K562 (cell line): ENCODE data around the gene TRIM24. TPM values are rescaled to one million over a fixed set of nuclear protein-coding genes. Genes with fewer than 3 reads are reported as not detected.
A peak's percentile ranks its signal among the peaks of the same experiment; 100 is the strongest.

Experiments
- MEF2A ChIP-seq: IDR thresholded peaks from 2 replicates; pipeline ENCODE4 v1.6.1; 2011; ENCODE audit warnings: low read depth, mild to moderate bottlenecking, low read length, moderate library complexity; ENCODE audit not compliant: control insufficient read depth
- polyA plus RNA-seq, 8 experiments: library from polyadenylated mRNA; depleted of rRNA in 4 of 8; stranded (reverse) in 5 of 8; unstranded in 3 of 8; fragments of >200 nt; fragmentation: Nextera tagmentation in 2 of 8; fragmentation: Illumina TruSeq in 1 of 8; extraction: Ambion mirVana in 2 of 8; extraction: Trizol in 1 of 8; gene quantifications; 2 replicates each; pipeline versions ENCODE4 v1.2.1 to v1.2.3, GENCODE V29; 2011 to 2014; ENCODE audit warnings: inconsistent platforms in 1 of 8, missing spikeins in 1 of 8
- total RNA-seq, 7 experiments: library from RNA; depleted of rRNA in 6 of 7; stranded (reverse); fragments of >200 nt in 6 of 7; fragmentation: Illumina TruSeq in 2 of 7; extraction: Trizol in 2 of 7; gene quantifications; 2 replicates each; pipeline versions ENCODE4 v1.2.1 to v1.2.3, GENCODE V29; 2011 to 2021; ENCODE audit warnings: low replicate concordance in 1 of 7
- TF ChIP-seq, protein P1 (sequence below), 2 experiments: fragments of 450-650 bp; IDR thresholded peaks; 2 replicates each; pipeline ENCODE4 v1.6.1; 2016; ENCODE audit warnings: mild to moderate bottlenecking in 2 of 2, borderline replicate concordance in 1 of 2, low read depth in 1 of 2, moderate library complexity in 1 of 2
- TF ChIP-seq, protein P2 (sequence below): fragments of 250-450 bp; sonication (Bioruptor Pico); IDR thresholded peaks from 2 replicates; pipeline ENCODE4 v1.4.0; 2020
- TF ChIP-seq, protein P3 (sequence below): fragments of 450-650 bp; IDR thresholded peaks from 2 replicates; pipeline ENCODE4 v1.6.1; 2014; ENCODE audit warnings: low read depth, mild to moderate bottlenecking, moderate library complexity, borderline replicate concordance

TRIM24 gene
- total and polyA plus RNA-seq, 9 of the 15 experiments (the other 6 are each of a cell fraction or from before 2014, with no cell fraction given), result 13.4 to 74.0 (median 41.7) TPM

DNA sequence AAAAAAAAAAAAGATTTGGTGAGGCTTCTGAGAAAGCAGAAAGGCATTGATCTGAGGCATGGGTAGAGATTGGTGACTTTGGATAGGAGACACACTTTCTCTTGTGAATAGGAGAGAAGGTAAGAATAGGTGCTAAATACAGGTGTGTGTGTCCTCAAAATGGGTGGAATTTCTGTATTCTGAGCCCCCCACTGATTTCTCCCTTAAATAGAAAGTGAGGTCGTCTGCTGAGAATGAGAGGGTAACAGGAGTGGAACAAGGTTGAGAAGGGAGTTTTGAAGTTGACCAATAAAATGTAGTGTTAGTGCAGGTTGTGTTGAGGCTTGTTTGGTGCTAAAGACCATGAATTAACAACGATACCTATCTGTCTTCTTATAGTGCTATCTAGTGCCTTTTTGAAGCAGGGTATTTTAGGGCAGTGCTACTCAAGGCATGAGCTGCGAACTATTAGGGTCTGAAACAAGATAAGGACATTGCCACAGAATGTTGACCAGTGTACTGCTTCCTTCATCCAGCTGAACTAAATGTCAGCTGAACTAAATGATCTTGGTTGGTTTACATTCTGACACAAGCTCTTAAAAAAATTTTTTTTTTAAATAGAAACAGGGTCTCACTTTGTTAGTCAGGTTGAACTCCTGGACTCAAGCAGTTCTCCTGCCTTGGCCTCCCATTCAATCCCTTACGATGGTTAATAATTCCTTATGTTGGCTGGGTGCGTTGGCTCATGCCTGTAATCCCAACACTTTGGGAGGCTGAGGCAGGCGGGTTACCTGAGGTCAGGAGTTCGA lies 12.4 kb downstream of the TRIM24 start (continued):
- TF ChIP-seq, protein P1, sequence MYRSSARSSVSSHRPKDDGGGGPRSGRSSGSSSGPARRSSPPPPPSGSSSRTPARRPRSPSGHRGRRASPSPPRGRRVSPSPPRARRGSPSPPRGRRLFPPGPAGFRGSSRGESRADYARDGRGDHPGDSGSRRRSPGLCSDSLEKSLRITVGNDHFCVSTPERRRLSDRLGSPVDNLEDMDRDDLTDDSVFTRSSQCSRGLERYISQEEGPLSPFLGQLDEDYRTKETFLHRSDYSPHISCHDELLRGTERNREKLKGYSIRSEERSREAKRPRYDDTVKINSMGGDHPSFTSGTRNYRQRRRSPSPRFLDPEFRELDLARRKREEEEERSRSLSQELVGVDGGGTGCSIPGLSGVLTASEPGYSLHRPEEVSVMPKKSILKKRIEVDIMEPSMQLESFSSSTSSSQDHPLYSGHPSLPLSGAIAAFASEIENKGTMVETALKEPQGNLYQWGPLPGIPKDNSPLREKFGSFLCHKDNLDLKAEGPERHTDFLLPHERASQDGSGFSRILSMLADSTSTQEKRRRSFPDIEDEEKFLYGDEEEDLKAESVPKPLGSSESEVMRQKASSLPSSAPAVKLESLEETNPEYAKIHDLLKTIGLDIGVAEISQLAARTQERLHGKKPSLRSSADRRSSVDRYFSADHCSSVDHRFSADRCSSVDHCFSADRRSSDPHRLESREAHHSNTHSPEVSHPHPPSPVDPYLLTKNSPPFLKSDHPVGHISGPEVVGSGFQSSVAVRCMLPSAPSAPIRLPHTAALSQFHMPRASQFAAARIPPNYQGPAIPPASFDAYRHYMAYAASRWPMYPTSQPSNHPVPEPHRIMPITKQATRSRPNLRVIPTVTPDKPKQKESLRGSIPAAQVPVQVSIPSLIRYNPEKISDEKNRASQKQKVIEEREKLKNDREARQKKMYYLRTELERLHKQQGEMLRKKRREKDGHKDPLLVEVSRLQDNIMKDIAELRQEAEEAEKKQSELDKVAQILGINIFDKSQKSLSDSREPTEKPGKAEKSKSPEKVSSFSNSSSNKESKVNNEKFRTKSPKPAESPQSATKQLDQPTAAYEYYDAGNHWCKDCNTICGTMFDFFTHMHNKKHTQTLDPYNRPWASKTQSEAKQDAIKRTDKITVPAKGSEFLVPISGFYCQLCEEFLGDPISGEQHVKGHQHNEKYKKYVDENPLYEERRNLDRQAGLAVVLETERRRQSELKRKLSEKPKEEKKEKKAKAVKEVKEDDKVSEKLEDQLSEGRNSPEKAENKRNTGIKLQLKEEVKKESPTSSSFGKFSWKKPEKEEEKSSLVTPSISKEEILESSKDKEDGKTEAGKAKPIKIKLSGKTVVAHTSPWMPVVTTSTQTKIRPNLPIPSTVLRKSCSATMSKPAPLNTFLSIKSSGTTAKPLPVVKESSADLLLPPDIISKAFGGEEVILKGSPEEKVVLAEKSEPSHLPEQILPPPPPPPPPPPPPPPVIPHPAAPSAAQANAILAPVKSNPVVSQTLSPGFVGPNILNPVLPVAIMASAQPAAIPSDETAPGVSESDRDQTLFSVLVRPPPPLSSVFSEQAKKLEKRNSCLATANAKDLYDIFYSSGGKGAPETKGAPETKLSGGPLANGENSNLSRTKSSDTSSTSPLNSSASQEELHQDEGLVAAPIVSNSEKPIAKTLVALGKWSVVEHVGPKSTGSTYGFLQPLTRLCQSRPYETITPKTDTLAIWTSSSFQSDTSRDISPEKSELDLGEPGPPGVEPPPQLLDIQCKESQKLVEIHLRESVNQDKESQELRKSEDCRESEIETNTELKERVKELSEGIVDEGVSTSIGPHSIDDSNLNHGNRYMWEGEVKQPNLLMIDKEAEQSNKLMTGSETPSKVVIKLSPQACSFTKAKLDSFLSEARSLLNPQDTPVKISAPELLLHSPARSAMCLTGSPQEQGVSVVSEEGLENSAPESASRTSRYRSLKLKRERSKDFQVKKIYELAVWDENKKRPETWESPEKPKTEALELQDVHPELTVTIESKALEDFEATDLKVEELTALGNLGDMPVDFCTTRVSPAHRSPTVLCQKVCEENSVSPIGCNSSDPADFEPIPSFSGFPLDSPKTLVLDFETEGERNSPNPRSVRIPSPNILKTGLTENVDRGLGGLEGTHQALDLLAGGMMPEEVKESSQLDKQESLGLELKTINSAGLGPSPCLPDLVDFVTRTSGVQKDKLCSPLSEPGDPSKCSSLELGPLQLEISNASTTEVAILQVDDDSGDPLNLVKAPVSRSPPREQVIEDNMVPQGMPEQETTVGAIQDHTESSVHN (IDR thresholded peaks at IDR 0.05; ENCODE audit: borderline replicate concordance in 1 of 2, low read depth in 1 of 2), result no peak
- peak; percentile 68; the same call in 1 of the 2 replicates for TF ChIP-seq MEF2A
- TF ChIP-seq, protein P2, sequence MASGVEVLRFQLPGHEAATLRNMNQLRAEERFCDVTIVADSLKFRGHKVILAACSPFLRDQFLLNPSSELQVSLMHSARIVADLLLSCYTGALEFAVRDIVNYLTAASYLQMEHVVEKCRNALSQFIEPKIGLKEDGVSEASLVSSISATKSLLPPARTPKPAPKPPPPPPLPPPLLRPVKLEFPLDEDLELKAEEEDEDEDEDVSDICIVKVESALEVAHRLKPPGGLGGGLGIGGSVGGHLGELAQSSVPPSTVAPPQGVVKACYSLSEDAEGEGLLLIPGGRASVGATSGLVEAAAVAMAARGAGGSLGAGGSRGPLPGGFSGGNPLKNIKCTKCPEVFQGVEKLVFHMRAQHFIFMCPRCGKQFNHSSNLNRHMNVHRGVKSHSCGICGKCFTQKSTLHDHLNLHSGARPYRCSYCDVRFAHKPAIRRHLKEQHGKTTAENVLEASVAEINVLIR, result no peak
- TF ChIP-seq, protein P3, sequence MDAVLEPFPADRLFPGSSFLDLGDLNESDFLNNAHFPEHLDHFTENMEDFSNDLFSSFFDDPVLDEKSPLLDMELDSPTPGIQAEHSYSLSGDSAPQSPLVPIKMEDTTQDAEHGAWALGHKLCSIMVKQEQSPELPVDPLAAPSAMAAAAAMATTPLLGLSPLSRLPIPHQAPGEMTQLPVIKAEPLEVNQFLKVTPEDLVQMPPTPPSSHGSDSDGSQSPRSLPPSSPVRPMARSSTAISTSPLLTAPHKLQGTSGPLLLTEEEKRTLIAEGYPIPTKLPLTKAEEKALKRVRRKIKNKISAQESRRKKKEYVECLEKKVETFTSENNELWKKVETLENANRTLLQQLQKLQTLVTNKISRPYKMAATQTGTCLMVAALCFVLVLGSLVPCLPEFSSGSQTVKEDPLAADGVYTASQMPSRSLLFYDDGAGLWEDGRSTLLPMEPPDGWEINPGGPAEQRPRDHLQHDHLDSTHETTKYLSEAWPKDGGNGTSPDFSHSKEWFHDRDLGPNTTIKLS, result no peak
